GM21515 (cell line): ENCODE results near the gene ANTXR1.
"Not testable (repeated sequence)": the region's sequence is repeated elsewhere in the genome, so short reads cannot be mapped to it uniquely, and the experiment has no call there.

ENCODE experiments used
- ATAC-seq: cut with Tn5 transposase; IDR thresholded peaks from one replicate; pipeline ENCODE4 v1.9.1; 2021; ENCODE audit not compliant: unreplicated experiment

The ANTXR1 gene

DNA sequence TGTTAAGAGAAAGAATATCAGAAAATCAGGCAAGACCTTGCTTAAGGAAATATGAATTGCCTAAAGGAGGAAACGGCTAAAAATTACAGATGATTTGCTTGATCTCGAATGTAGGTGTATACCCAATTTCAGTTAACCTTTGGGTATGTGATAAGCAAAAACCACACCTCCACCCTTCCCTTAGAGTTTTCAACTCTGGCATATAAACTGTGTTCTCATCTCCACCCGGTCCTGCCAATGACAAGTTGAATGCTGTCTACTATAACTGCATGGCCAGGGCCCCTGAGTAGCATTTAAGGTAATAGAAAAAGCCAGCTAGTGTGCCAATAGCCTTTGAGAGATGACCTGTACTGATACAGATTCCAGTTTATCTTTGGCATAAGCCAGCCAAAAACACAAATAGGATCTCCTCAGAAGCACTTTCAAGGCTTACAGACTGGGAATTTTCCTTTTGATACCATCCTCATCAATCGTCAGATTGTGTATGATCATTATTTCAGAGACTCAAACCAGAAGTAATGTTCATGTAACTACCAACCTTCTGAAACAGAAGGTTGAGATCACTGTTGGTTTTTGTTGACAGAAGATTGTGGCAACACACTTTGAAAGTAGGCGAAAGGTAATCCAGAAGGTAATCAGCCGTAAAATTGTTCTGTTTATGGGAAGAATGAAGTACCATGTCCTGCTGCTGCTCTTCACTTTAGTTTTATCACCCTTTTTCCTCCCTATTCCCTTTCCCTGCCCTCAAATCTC lies 211.0 kb downstream of the ANTXR1 start:
- no peak for ATAC-seq

DNA sequence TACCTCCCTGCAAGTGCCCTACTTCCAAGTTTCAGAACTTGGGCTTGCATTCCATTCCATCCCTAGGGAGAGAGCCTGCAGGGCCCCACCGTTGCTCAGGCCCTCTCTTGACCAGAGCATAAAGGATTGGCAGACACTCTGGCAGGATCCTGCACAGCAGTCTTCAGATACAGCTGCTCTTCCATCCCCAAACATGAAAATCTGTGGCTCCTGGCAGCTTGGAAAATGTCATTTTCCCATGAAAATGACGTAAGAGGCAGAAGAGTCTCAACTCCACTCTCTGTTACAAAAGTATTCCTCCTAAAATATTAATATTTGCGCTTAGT lies 211.5 kb downstream of the ANTXR1 start:
- no peak for ATAC-seq

- no peak for ATAC-seq
Observed at GRCh38 chr2:69225933-69226332, 213.0 kb downstream of the ANTXR1 start.

- ATAC-seq: no peak
Observed at GRCh38 chr2:69226903-69227302, 213.9 kb downstream of the ANTXR1 start.

DNA sequence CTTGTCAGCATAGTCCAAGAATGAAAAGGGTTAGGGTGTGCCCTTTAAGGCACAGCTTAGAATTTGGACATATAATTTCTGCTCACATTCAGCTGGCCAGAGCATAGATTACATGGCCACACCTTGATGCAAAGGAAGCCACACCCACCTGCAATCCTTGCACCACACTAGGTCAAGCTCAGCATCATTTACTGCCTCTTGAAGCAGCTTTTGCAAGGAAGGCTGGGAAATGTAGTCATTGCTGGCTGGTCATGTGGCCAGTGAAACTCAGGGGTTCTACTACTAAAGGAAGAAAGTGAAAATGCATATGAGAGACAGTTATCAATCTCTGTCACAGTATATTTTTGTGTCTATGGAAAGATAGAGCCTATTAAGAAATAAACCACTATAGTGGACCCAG lies 214.7 kb downstream of the ANTXR1 start:
- ATAC-seq: no peak

DNA sequence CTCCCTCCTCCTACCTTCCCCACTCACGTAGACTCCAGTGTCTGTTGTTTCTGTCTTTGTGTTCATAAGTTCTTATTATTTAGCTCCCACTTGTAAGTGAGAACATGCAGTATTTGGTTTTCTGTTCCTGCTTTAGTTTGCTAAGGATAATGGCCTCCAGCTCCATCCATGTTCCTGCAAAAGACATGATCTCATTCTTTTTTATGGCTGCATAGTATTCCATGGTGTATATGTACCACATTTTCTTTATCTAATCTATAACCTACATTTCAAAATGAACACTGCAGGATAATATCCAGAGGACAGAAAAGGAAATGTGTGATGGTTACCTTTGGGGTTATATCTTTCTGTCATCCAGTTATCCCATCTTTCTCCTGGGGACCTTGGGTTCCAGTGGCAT lies 218.0 kb downstream of the ANTXR1 start:
- not testable (repeated sequence) for ATAC-seq

DNA sequence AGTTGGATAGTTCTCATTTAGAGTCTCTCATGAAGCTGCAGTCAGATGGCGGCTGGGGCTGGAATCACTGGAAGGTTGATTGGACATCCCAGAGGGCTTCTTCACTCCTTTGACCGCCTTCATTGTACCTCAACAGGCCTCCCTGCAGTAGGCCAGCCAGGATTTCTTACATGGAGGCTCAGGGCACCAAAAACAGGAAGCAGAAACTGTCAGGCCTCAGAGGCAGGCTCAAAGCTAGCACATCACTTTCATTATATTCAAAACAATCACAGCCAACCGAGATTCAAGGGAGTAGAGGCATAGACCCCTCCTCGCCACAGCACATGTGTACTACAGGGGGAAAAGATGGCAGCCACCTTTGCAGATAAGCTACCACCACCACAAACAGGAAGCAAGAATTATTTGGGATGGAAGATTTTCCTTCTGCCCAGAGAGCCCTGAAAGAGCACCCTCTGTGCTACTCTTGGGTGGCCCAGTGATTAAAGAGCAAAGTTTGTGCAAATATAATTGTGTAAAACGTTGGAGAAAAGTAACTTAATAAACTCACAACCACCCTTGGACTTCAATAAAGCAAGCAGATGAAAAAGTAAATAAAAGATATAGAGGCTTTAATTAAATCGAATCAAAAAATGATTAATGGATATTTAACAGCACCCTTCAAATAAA lies 218.8 kb downstream of the ANTXR1 start:
- ATAC-seq: no peak

- ATAC-seq: not testable (repeated sequence)
Observed at GRCh38 chr2:69235835-69236234, 222.9 kb downstream of the ANTXR1 start.

GRCh38 chr2:69237070-69237670 lies 224.2 kb downstream of the ANTXR1 start:
- no peak for ATAC-seq

DNA sequence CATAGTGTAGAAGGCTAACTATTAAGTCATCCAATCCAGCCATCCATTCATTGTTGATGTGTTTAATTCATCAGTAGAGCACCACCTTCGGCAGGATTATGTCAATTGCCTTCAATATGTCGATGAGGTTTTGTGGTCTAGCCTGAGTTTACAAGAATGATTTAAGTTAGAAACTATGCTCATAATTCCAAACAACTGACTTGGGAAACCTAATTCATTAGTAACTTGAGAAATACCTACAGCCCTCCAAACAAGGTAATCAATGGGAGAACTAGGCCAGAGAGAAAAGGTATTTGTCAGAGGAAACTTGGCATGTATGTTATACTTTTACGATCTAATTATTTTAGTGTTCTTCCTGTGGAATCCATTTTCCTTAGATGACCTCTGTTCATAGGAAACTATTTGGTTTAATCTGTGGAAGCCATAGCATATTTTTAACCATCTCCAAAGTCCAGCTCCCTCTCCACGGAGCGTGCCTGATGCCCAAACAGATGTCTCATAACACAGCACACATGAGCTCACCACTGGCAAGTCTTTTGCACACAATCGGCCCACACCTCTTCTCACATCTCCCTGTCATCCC lies 225.6 kb downstream of the ANTXR1 start:
- no peak for ATAC-seq

DNA sequence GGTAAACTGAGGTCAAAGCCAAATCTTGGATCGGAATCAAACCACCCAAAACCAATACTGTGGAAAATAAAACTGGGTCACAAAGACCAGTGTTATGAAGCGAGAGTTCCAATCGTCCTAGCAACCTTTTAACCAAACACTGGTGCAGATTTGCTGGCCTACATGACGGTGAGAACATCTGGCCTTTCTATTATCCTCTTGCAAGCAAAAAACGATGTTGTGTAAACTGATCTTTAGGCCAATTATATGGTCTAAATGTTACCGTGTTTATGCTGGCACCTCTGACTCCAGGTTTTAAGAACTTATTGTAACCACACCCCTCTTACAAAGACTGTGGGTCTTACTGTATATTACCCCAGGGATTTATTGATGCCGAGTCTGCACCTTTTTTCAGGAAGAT lies 228.1 kb downstream of the ANTXR1 start:
- ATAC-seq: no peak

DNA sequence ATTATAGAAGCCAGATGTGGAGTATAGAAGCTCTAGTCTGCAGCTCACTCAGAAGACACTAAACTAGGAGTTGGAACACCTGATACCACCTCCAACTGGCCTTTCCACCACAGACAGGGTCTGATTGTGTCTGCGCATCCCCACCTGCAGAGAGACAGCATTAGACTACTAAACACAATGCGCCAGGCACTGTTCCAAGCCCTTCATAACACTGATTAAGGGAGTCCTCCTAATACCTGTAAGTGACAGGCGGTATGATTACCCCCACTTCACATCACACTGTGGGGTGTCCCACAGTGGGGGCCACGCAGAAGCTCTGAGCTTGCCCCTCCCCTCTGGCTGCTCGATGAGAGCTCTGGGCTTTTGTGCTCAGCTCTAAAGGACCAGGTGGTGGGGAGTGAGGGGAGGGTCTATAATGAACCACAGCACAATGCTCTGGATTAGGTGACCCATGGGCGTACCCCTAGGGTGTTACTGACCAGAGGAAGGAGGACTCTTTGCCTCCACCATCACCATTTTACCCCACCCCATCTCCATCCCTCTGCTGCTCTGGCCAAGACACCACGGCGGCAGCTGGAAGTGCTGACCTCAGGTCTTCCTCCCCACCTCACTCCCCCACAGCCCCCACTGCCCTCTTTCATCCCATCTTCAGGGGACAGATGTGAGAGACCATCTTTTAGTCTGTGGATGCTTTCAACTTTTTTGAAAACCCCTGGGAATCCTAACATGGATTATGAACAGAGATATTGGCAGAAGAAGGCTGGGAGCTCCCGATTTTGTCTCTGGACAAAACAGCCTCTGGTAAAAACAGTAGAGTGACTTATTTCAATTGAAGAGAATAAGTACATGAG lies 228.9 kb downstream of the ANTXR1 start:
- ATAC-seq: no peak

- ATAC-seq: no peak
Observed at GRCh38 chr2:69242651-69243051, 229.7 kb downstream of the ANTXR1 start.

DNA sequence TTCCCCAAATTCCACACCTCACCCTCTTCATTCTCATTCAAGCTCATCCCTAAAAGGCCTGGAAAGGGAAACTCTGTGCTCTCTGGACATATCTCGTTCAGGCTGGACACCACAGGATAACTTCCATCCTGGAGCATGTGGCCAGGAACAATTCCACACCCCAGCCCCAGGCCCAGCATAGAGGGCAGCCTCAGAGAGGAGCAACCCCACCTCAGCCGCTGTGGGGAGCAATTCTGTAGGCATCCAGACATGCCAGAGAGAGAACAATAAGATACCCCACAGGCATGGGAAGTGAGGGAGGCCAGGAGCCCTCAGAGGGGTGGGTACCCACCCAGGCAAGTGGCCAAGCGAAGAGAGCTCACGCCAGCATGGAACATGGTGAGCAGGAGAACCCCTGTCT lies 230.7 kb downstream of the ANTXR1 start:
- ATAC-seq: no peak

DNA sequence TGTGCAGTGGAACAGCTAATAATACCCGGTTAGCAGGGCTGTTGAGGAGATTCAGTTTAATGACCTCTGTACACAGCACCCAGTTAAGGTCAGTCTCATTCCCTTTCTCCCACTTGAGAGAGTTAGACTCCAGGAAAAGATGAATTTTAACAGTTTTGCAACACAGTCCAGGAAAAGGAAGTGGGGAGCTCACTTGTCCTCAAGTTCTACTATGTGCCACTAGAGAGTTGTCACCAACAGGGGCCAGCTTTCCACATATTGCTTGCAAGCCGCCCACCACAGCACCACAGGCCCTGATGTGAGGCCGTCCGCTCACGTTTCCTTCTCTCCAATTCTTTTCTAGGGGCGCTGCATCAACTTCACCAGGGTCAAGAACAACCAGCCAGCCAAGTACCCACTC lies 231.9 kb downstream of the ANTXR1 start:
- no peak for ATAC-seq

DNA sequence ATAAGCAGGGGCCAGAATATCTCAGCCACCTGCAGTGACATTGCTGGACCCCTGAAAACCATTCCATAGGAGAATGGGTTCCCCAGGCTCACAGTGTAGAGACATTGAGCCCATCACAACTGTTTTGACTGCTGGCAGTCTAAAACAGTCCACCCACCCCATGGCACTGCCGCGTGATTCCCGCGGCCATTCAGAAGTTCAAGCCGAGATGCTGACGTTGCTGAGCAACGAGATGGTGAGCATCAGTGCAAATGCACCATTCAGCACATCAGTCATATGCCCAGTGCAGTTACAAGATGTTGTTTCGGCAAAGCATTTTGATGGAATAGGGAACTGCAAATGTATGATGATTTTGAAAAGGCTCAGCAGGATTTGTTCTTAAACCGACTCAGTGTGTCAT lies 234.6 kb downstream of the ANTXR1 start:
- ATAC-seq: no peak

GRCh38 chr2:69248232-69248631 lies 235.3 kb downstream of the ANTXR1 start:
- ATAC-seq: no peak

GRCh38 chr2:69250981-69251380 lies 238.0 kb downstream of the ANTXR1 start:
- no peak for ATAC-seq

GRCh38 chr2:69251943-69252342 lies 239.0 kb downstream of the ANTXR1 start:
- no peak for ATAC-seq

DNA sequence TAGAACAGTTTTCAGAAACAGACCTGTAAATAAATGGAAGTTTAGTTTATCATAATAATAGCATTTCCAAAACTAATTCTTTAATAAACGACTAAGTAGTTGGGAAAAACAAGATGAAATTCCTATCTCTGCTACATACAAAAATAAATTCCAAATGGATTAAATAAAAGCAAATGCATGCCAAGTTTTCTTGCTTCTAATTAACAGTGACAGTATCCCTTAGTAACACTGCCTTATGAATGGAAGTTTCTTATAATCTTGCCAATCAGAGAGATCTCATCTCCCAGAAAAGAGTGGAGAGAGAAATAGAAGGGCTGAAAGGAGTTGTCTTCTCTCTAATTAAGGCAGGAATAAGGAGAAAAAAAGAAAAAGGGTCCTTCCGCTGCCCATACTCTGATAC lies 240.1 kb downstream of the ANTXR1 start:
- ATAC-seq: no peak

GRCh38 chr2:69253611-69254301 lies 240.8 kb downstream of the ANTXR1 start:
- no peak for ATAC-seq
